ENCODE measurements around the gene OFD1.

Gene OFD1

DNA sequence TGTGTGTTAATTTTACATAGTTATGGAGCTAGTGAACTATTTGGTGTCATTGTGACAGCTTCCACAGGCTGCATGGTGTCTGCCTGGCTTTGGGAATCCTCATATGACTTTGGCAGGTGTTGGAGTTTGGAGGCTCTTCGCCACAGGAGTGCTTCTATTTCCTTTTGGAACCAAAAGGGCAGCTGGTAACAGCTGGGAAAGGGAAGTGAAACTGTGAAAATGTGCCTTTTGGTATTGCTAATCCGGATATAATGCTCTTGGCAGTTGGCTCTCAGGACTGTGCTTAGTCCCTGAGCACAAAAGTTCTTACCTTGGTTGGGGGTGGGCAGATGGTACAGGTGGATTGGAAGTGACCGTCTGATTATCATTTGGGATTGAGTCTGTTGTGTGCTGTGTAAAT, 18.1 kb downstream of the OFD1 start:
- no peak for DNase-seq

DNA sequence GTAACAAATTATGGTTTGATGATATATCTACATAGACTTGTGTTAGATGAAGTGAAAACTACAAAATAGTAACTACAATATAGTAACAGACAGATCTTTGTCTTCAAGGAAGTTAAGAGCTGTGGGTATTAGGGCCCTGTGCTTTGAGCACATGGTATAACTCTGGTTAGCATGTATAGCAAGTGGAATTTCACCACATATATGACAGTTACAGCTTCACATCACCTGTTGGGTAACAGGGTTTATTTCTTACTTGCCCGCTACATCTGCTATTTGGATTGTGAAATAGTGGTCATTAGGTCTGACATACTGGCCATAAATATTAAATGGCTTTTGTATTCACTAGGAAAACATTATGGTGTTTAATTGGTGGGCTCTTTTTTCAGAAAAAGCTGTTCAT, 20.2 kb downstream of the OFD1 start:
- DNase-seq, result no peak

DNA sequence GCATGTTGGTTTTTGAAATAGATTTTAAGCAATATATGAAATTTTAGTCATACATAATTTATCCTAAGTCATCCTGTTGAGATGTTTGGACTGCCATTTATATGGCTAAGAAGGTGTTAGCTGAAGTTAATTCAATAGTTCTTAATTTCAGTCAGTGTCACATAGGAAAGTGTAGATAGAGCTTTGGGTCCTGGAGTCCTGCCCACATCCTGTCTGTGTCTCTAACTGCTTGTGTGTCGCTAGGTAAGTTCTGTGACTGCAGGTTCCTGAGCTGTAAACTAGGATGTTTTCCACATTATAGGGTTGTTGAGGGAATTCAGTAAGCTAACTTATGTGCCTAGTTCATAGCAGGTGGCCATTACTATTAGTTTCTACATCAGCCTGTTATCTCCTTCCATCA, 20.7 kb downstream of the OFD1 start:
- DNase-seq, result peak in 1 of 5 donors; percentile 34

DNA sequence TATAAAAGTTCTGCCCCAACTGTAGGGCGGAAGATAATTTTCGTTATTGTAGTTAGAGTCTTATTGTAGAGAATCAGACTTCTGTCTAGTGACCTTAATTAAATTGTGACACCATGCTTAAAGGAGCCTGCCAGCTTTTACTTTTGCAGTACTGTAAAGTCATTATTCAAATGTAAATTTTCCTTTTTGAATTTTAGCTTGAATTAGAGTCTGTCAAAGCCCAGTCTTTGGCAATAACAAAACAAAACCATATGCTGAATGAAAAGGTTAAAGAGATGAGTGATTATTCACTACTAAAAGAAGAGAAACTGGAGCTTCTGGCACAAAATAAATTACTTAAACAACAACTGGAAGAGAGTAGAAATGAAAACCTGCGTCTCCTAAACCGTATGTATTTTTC, 21.8 kb downstream of the OFD1 start:
- DNase-seq, result no peak

DNA sequence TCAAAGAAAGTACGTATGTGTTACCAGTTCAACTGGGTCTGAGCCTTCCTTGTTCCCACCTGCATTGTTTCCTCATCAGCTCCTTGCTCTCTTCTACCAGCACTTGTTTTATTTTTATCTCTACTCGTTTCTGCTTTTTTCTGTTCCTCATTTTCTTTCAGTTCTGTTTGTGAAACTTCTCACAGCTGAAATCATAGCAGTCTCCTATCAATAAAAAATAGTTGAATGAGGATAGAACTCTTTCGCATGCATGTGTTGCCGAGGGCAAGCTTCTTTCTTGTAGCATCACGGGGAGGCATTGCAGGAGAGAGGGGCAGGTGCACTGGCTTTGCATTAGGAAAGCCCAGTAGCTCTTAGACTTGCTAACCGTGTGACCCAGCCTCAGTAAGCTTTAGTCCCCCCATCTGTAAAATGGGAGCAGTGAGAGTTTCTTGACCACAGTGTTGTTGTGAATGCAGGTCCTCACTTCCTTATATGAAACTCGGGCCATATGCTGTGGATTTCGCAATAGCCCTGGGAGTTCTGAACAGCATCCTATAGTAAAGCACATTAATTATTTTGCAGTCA, 24.7 kb downstream of the OFD1 start:
- no peak for DNase-seq

DNA sequence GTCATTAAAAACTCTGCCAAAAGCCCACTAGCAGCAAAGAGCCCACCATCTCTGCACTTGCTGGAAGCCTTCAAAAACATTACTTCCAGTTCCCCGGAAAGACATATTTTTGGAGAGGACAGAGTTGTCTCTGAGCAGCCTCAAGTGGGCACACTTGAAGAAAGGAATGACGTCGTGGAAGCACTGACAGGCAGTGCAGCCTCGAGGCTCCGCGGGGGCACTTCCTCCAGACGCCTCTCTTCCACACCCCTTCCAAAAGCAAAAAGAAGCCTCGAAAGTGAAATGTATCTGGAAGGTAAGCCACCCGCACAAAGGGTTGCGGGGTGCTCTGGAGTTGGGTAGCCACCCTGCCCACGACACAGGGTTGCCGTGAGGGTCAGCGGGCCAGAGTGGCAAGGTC, 25.9 kb downstream of the OFD1 start:
- DNase-seq, result no peak

DNA sequence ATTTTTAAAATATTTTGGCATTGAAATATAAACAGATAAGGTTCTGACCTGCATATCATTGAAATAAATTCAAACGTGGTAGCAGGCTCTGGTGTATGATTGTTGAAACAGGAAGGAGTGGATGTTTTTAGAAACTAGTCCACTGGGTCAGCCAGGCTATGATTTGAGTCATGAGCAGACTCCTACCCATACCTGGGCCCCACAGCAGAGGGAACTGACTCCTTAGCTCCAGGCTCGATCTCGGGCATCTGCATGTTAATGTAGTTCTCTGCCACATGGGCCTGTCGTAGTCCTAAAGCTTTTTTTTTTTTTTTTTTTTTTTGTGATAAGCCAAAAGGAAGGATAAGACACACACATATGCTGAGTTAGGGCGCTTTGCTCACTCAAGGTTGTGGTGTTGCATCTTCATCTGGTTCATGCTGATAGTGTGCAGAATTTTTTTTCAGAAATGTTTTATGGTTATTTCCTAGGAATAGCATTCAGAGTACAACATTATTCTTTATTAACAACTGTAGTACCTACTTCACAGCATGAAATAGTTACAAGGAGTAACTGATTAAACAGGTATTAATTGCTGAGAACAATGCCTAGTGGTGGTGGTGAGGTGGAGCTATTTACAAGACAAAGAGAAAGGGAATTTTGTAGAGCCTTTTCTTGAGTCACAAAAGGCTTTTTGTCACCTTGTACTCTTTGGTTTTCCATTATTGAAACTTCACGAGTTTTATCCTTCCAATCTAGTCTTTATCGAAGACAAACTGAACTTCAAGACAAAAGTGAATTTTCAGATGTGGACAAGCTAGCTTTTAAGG, 27.3 kb downstream of the OFD1 start:
- no peak for DNase-seq

DNA sequence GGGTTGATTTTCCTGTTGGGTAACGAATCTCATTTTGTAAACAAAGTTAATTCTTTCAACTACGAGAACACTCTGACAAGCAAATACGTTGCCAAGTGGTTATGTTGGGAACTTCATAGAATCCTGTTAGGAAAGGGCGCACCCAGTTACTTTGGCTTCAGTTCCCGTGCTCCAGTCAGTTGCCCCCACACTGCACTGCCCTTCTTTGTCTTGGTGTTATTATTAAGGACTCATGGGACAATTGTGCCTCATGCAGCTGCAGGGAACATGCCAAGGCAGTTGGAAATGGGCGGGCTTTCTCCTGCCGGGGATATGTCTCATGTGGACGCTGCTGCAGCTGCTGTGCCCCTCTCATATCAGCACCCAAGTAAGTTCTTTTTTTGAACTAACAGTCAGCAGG, 28.9 kb downstream of the OFD1 start:
- DNase-seq, result no peak

DNA sequence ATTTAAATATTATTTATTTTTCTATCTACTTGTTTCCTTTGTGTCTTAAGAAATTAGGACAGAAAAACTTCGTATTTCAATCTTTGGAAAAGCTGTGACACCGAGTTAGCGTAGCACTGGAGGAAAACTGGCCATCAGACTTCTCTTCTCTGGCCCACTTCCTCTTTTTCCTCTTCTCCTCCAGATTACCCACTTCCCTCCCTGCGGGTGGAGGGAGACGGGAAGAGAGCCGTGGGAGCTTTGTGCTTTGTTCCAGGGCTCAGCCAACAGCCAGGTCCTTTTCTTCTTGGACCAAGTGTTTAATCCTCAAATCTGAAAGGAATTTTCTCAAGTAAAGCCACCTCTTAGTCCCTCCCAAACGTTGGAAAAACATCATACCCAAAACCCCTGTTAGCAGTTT, 29.7 kb downstream of the OFD1 start:
- DNase-seq, result no peak

DNA sequence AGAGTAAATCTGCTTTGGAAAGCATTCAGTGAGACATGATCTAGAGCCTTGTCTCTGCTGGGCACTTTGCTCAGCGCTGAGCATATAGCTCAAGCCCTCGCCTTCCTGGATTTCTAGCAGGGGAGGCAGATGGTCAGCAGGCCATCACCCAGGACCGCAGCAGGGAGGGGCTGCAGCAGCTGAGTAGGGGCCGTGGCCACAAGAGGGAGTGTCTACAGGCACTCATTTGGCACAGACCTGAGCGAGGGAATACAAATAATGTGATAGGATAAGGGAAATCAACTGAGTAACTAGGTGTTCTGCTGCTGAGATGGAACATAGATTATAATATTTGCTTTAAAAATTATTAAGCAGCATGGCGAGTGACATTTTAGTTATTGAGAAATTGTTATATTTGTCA, 30.2 kb downstream of the OFD1 start:
- no peak for DNase-seq

DNA sequence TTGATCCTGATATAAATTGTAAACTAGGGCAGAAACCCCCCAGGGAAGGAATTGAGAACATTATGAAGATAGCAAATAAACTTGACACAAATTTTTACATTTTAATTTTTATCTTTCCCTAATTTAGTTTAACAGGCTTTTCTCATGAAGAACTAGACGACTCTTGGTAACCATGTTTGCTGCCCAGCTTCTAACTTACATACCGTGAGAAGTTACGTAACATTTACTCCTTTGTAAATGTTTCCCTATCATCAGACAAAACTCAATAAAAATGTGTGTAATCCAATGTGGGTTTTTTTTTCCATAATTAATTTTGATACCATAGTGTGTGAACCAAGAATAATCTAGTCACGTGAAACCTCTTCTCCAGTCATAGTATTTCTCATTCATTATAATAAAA, 34.4 kb downstream of the OFD1 start:
- DNase-seq, result no peak

DNA sequence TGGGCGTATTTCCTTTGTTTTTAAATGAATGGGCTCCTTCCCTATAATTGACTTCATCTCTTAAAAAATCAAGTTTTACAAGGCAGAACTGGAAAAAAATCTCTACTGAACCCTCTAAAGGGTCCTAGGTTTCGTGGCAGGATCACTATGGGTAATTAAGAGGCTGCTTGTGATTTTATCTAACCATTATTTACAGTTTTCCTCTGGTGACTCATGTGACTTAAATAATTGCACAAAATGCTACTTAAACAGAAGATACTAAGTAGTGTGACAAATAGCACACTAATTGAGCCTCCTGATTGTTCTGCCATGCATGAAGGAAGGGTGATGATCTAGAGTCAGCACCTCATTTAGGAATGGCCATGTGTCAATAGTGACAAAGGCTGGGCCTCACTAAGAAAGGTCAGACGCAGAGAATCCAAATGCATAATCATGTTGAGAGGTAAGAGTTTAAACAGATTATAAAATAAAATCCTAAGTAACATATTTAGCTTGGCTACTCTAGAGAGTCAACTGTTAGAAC, 35.5 kb downstream of the OFD1 start:
- DNase-seq, result no peak

DNA sequence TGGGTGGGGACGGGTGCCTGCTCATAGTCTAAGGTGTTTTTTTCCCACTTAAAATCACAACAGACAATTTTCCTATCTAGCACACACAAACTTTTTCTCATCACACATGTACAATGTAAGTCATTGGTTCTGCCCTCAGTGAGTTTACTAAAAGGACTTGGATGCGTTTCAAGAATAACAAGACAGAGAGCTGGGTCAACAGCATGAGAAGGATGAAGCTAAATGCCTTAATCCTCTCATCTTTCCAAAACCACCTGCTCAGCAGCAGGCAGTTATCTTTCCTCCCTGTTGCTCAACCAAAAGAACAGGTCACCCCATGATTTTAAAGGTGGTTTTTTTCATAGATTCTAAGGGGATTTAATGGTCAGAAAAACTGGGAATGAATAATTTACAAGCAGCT, 40.1 kb downstream of the OFD1 start:
- DNase-seq, result no peak

DNA sequence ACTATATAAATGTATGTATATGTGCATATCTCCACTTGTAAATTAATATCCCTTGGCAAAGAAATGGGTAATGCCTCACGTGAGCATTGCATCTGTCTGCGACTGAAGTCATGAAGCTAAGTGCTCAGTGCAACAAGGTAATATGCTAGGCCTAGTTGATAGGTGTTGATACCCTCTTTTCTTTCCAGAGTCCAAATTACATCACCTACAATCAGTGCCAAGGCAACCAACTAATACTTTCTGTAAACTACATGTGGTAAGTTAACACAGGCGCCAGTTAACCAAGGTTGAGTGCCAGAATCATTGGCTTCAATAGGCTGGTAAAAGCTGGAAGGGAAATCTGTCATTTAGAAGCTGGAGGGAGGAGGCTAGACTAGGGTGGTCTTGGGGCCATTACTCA, 41.3 kb downstream of the OFD1 start:
- DNase-seq, result no peak

DNA sequence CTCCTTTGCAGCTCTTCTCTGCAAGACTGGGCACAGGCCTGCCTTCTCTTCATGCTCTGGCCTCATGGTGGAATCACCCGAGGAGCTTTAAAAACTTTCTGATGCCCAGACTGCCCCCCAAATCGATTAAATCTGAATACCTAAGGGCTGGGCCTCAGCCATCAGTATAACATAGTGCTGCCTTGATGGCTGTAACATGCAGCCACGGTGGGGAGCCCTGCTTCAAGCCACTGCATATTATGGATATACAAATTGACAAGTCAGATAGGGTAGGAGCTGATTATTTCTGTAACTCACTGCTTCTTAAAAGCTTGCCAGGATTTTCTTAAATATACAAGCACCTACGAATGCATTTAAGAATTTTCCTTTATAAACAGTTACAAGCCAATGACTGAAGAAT, 41.8 kb downstream of the OFD1 start:
- no peak for DNase-seq

DNA sequence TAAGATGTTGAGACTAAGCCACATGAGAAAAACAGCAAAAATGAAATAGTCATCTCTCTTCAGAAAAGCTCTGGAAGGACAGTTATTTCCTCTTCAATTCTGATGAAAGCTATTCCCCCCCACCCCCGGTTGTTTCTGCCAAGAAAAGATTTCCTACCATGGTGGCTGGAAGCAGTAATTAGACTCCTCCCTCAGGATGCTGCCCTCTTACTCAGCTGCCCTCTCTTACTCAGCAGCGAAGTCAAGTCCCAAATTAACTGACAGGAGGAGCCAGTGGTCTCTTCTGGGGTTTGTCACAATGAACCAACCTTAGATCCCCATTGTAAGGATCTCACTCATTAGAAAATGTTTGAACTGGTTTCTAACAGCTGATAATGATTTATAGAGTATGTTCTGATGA, 44.4 kb downstream of the OFD1 start:
- no peak for DNase-seq

DNA sequence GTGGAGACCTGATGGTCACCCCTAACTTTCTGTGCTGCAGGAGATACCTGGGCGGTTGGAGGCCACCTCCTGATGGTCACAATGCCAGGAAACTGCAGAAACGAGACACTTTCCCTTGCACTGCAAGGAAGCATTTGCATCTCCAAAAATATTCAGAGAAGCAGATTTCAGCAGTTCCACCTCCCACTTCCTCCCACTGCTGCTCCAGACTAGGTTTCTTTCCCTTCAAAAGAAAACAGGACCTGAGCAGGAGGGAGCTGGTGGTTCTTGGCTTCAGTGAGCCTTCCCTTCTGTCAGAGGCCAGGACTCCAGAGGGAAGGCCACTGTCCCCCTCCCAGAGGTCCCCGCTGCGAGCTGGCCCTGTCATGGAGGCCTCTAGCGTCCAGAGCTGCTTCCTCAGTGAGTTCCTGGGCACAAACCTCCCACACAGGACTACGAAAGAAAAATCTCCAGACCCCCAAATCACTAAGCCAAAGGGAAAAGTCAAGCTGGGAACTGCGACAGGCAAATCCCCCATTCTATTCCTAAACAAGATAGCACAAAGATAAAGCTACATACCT, 46.4 kb downstream of the OFD1 start:
- DNase-seq, result no peak

DNA sequence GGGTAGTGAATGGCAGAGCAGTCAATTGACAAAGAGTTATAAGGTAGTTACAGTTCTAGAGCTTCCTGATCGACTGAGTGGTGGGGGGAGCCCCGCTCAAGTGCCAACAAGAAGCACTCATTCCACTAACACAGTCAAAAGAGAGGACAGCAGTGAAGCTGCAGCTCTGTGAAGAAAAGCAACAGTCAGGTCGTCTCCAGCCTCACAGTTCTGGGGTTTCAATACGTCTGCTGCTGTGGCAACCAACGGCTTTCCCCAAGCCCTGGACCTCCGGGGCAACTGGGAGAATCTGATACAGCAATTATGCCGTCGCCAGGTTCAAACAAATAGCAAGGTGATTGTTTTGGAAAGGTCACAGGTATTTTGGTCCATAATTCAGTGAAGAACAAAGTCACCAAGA, 51.5 kb downstream of the OFD1 start:
- no peak for DNase-seq

DNA sequence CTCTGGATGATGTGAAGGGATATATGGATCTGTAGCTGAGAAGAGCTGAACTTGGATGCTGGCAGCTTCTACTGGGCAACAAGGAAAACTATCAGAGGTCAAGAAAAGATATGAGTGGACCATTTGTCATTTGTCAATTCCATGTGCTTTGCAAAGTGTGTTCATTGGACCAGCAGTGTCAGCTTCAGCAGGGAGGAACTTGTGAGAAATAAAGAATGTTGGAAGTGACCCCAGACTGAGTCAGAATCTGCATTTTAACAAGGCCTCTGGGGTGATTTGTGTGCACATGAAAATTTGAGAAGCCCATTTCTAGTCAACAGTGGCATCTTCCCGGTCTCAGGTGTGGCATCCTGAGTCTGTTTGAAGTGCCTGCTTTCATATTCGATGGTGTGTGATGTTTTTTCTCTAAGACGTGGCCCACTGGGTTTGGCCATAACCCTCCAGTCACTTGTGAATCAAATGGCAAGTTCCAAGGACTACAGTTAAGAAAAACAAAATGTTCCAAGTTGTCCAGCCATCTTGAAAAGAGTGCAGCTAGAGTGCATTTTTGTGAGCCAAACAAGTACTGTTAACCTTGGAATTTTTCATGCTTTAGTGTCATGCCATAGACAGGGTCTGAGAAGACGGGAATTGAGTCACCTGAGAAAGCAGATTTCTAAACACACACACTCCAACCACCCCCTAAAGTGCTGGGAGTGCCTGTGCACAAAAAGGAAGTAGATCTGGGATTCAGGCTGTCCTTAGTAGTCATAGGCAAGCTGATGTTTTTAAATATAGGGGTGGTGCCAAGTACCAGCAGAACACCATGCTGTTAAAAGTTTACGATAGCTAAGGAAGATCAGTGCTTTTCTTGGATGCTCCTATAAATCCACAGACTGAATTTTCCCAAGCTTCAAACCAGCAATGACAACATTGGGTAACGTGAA, 55.9 kb downstream of the OFD1 start:
- no peak for DNase-seq

DNA sequence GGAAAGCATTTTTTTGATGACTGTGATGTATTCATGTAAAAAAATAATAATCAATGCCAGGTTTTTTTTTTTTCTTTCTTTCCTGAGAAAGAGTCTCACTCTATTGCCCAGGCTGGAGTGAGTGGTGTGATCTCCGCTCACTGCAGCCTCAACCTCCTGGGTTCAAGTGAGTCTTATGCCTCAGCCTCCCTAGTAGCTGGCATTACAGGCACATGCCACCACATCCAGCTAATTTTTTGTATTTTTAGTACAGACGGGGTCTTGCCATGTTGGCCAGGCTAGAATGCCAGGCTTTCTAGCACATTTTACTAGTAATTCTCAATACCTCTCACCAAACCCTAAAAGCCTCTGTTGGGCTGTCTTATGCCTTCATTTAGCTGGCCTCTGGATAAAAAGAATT, 56.6 kb downstream of the OFD1 start:
- DNase-seq, result no peak

DNA sequence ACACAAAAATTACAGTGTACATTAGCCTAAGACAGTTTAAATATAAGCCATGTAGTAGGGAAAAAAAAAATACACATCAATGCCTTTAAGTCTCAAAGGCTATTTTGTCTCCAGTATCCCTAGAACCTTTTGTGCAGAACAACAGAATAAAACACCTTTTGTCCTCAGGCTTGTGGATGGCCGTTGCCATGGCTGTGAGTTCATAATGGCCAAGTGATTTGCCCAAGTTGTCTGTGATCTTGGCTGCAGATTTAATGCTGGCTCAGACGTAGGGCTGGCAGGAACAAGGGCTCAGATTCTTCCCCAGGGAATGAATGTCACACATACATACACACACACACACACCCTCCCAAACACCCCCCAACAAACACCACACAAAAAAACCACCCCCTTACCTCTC, 57.0 kb downstream of the OFD1 start:
- DNase-seq, result no peak

DNA sequence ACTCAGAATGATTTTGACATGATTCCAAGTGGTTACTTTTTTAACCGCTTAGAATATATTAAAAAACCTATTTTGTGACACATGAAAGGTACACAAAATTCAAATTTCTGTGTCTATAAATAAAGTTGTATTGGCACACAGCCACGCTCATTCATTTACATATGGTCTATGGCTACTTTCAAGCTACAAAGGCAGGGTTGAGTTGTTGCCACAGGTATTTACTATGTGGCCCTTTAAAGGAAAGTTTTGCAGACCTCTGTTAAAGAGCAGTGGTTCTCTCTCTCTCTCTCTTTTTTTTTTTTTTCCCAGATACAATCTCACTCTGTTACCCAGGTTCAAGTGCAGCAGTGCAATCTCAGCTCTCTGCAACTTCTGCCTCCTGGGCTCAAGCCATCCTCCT, 59.3 kb downstream of the OFD1 start:
- no peak for DNase-seq

DNA sequence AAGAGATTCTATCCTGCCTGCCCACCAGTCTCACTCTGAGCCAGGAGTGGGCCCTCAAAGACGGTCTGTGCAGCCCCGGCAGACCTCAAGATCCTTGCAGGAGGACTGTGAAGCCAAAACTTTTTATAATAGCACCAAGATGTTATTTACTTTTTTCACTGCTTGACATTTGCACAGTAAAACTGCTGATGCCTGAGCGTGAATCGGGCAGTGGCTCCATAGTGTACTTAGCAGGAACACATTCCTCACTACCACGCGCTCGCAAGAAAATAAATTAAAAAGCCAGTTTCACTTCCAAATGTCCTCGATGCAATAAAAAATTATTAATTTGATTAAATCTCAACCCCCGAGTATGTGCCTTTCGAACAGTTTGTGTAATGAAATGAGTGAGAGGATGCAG, 59.9 kb downstream of the OFD1 start:
- no peak for DNase-seq
